ENCODE results near the gene PRKAB2. TPM values are rescaled to one million over a fixed set of nuclear protein-coding genes. Genes with fewer than 3 reads are reported as not detected.

The PRKAB2 gene
- total and polyA plus RNA-seq, 2 donors (not counting 1 experiment from before 2014, with no cell fraction given), result 8.4 to 17.1 TPM

DNA sequence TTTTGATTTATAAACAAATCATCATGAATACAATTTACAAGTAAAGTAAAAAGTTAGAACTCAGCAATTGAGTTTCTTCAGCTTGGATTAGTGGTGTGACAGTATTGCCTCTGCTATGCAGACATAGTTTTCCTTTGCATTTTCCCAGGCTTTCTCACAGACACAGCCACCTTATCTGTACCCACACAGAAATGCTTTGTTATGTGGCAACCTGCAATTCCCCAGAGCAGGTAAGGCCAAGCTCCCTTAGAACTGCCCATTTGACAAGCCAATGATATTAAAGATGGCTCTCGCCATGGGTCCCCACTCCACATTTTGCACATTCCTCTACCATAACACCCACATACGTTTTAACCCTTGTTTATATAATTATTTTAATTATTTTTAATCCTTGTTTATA is 38.7 kb upstream of the PRKAB2 start:
- peaks cover 11% of the 10 kb centered on the region for H3K79me2 ChIP-seq (ENCODE audit: control insufficient read depth, insufficient read depth, low read length)
- Mint-ChIP-seq H3K4me3 (no peak overlapping the region), H3K9me3 (ENCODE audit: insufficient read depth) (no peaks in the 10 kb centered on the region), H3K27ac (no peak overlapping the region), H3K27me3 (no peaks in the 10 kb centered on the region), H3K4me1 (peaks cover 25% of the 10 kb centered on the region)
- H3K27me3 ChIP-seq (replicated peaks in 1 of 4; ENCODE audit: control extremely low read depth in 1 of 4, control insufficient read depth in 3 of 4, insufficient read depth in 4 of 4, low read length in 3 of 4), result no peaks in the 10 kb centered on the region
- no CpG with 5 or more reads among the region's 2 CpGs for WGBS (ENCODE audit: insufficient coverage)
- H3K4me2 ChIP-seq (replicated peaks; ENCODE audit: low read depth, low read length, poor library complexity, severe bottlenecking), result no peak overlapping the region
- H3K9me3 ChIP-seq (ENCODE audit: control extremely low read depth in 1 of 3, control insufficient read depth in 2 of 3, insufficient read depth in 1 of 3, low read length in 2 of 3), result no peaks in the 10 kb centered on the region
- no peak overlapping the region for H3K27ac ChIP-seq (ENCODE audit: low read length in 2 of 2)
- peaks cover 11 to 24% of the 10 kb centered on the region in 2 donors for H3K4me1 ChIP-seq (ENCODE audit: control insufficient read depth in 2 of 2, insufficient read depth in 2 of 2, low read length in 2 of 2)
- H3K9ac ChIP-seq (ENCODE audit: low read length), result no peak overlapping the region
- no peak overlapping the region for H3K4me3 ChIP-seq (ENCODE audit: control extremely low read depth in 1 of 5, extremely low read depth in 1 of 5, insufficient read depth in 1 of 5, low read depth in 2 of 5, low read length in 4 of 5)
- peaks cover 0 to 2% of the 10 kb centered on the region in 2 experiments for H3K36me3 ChIP-seq (replicated peaks in 1 of 2; ENCODE audit: control extremely low read depth in 1 of 2, control insufficient read depth in 1 of 2, extremely low read depth in 1 of 2, insufficient read depth in 2 of 2, low read length in 1 of 2)
- DNase-seq (no peak), ATAC-seq (ENCODE audit: low read depth) (no peak)
- intact Hi-C loops (cut with micrococcal nuclease), result no loop called here
- TF ChIP-seq CTCF (IDR thresholded peaks at IDR 0.05) (no peak), EZH2 (IDR thresholded peaks at IDR 0.05; ENCODE audit: borderline replicate concordance, insufficient read depth, low read depth, low read length, poor library complexity, severe bottlenecking) (no peak)
- no peak overlapping the region for H2AFZ ChIP-seq (ENCODE audit: insufficient read depth, low read depth, low read length, poor library complexity, severe bottlenecking)
- POLR2A ChIA-PET, result no interaction called here
- H4K20me1 ChIP-seq (ENCODE audit: control insufficient read depth, insufficient read depth, low read length, poor library complexity, severe bottlenecking), result no peaks in the 10 kb centered on the region
- CTCF ChIA-PET, result no interaction called here

DNA sequence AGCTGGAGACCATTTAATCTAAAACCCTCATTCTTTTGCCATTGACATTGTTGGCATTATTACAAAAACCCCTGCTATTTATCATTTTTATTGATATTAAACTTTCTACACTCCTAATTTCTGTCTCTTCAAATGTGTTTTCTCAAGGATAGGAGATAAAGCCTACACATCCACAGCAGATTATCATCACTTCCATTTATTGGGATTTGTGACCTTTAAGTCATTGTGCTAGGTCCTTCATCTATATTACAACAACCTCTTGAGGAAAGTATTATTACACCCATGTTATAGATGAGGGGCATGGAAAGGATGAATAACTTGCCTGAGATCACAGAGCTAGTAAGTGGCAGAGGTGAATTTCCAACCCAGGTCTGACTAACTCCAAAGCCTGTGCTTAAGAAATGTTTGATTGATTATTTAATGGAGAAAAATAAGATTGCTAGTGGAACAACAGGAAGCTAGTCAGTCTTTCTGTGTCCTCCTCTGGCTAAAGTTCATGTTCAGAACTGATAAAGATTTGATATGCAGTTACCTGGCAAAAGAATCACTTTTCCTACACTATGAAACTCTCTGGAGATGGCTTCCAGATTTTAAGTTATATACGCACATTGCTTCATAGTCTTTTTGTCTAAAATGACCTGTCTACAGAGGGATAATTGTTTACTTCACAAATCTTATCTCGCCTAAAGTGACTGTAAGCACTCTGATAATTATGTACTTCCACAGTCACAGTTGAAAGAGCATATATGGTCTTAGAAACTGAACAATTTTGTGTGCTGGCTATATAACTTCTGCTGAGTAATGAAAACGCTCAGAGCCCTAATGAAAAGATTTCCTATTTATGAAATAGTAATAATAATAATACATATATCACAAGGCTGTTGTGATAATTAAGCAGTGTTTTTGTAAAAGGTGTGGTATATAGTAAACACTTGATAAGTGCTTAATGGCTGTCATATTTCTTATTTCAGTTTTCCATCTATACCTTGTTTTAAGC is 37.9 kb upstream of the PRKAB2 start:
- CTCF ChIA-PET, result no interaction called here
- Histone ChIP-seq H3K27ac (ENCODE audit: low read length in 2 of 2) (no peak overlapping the region), H3K36me3 (replicated peaks in 1 of 2; ENCODE audit: control extremely low read depth in 1 of 2, control insufficient read depth in 1 of 2, extremely low read depth in 1 of 2, insufficient read depth in 2 of 2, low read length in 1 of 2) (peaks cover 0 to 2% of the 10 kb centered on the region in 2 experiments), H3K4me2 (replicated peaks; ENCODE audit: low read depth, low read length, poor library complexity, severe bottlenecking) (no peak overlapping the region), H3K9me3 (ENCODE audit: control extremely low read depth in 1 of 3, control insufficient read depth in 2 of 3, insufficient read depth in 1 of 3, low read length in 2 of 3) (no peaks in the 10 kb centered on the region), H3K4me1 (ENCODE audit: control insufficient read depth in 2 of 2, insufficient read depth in 2 of 2, low read length in 2 of 2) (peaks cover 11 to 22% of the 10 kb centered on the region in 2 donors), H3K9ac (ENCODE audit: low read length) (no peak overlapping the region), H4K20me1 (ENCODE audit: control insufficient read depth, insufficient read depth, low read length, poor library complexity, severe bottlenecking) (no peaks in the 10 kb centered on the region), H3K27me3 (replicated peaks in 1 of 4; ENCODE audit: control extremely low read depth in 1 of 4, control insufficient read depth in 3 of 4, insufficient read depth in 4 of 4, low read length in 3 of 4) (no peaks in the 10 kb centered on the region), H2AFZ (ENCODE audit: insufficient read depth, low read depth, low read length, poor library complexity, severe bottlenecking) (no peak overlapping the region), H3K79me2 (ENCODE audit: control insufficient read depth, insufficient read depth, low read length) (peaks cover 11% of the 10 kb centered on the region), H3K4me3 (ENCODE audit: control extremely low read depth in 1 of 5, extremely low read depth in 1 of 5, insufficient read depth in 1 of 5, low read depth in 2 of 5, low read length in 4 of 5) (no peak overlapping the region)
- no peak for DNase-seq
- peaks cover 17% of the 10 kb centered on the region for H3K4me1 Mint-ChIP-seq
- POLR2A ChIA-PET, result no interaction called here
- no peak overlapping the region for H3K27ac Mint-ChIP-seq
- no CpG with 5 or more reads among the region's 3 CpGs for WGBS (ENCODE audit: insufficient coverage)
- ATAC-seq (ENCODE audit: low read depth), result no peak
- TF ChIP-seq CTCF (IDR thresholded peaks at IDR 0.05), result no peak
- no peak for TF ChIP-seq EZH2 (IDR thresholded peaks at IDR 0.05; ENCODE audit: borderline replicate concordance, insufficient read depth, low read depth, low read length, poor library complexity, severe bottlenecking)
- H3K27me3 Mint-ChIP-seq, result no peaks in the 10 kb centered on the region
- intact Hi-C loops (cut with micrococcal nuclease), result no loop called here
- H3K4me3 Mint-ChIP-seq, result no peak overlapping the region
- no peaks in the 10 kb centered on the region for H3K9me3 Mint-ChIP-seq (ENCODE audit: insufficient read depth)
